ENCODE measurements around the gene ANHX.
"Not testable (repeated sequence)": the region's sequence is repeated elsewhere in the genome, so short reads cannot be mapped to it uniquely, and the experiment has no call there.

The ANHX gene

GRCh38 chr12:133235401-133236112 lies at the start of gene ANHX:
Gene ANHX (minus strand): TSS chr12:133235877. CDS start chr12:133234356, 1,521 bp downstream.
- in situ Hi-C loops (cut with MboI; ENCODE audit: low pct_unique_long_range_greater_than_20kb, low sequenced_read_pairs) = no loop called here
- no peak for DNase-seq

- peak; percentile 18 for DNase-seq
- in situ Hi-C loops (cut with MboI; ENCODE audit: low pct_unique_long_range_greater_than_20kb, low sequenced_read_pairs) = not testable (repeated sequence)
Measured at GRCh38 chr12:133264668-133265067, 29.0 kb upstream of the ANHX start.

- DNase-seq = no peak
- in situ Hi-C loops (cut with MboI; ENCODE audit: low pct_unique_long_range_greater_than_20kb, low sequenced_read_pairs) = no loop called here
Measured at GRCh38 chr12:133264173-133264572, 28.5 kb upstream of the ANHX start.

GRCh38 chr12:133256321-133256720 lies 20.6 kb upstream of the ANHX start:
- no peak for DNase-seq
- in situ Hi-C loops (cut with MboI; ENCODE audit: low pct_unique_long_range_greater_than_20kb, low sequenced_read_pairs) = no loop called here

DNA sequence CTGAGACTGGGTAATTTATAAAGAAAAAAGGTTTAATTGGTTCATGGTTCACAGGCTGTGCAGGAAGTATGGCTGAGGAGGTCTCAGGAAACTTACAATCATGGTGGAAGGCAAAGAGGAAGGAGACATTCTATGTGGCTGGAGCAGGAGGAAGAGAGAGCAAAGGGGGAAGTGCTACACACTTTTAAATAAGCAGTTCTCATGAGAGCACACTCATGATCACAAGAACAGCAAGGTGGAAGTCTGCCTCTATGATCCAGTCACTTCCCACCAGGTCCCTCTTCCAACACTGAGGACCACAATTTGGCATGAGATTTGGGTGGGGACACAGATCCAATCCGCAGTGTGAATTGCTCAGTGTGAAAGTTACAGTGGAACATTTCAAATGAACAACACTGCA lies 20.2 kb upstream of the ANHX start:
- DNase-seq; in situ Hi-C loops (cut with MboI; ENCODE audit: low pct_unique_long_range_greater_than_20kb, low sequenced_read_pairs): not testable (repeated sequence)

DNA sequence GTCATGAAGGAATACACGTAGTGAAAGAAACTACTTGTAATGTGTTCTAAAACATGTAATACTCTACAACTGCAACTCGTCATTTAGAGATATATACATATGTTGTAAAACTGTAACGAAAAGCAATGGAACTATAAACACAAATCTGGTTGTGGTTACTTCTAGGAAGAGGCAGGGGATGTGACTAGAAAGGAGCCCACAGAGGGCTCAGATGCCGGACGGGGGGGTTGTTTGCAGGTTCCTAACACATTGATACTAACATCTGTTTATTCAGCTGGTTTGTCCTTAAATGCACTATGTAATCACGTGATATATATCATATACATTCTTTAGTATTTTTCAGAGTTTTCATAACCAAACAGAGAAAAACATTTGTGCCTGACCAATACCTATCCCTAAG lies 16.1 kb upstream of the ANHX start:
- in situ Hi-C loops (cut with MboI; ENCODE audit: low pct_unique_long_range_greater_than_20kb, low sequenced_read_pairs) = no loop called here
- no peak for DNase-seq

DNA sequence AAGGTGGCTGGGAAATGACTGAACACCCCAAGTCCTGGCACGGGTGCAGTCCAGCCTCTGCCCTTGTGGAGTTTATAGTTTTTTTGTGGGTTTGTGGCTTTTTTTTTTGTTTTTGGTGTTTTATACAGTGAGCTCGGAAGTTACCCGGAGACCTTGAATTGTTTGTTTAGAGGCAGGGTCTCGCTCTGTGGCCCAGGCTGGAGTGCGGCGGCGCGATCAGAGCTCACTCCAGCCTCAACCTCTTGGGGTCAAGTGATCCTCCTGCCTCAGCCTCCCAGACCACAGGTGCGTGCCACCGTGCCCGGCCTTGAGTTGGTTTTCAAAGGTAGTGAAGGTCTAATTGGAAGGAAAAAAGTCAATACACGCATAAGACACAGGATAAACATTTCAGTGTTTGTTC lies 879 bp upstream of the ANHX start:
- no peak for DNase-seq
- in situ Hi-C loops (cut with MboI; ENCODE audit: low pct_unique_long_range_greater_than_20kb, low sequenced_read_pairs) = no loop called here

- in situ Hi-C loops (cut with MboI; ENCODE audit: low pct_unique_long_range_greater_than_20kb, low sequenced_read_pairs) = no loop called here
Measured at GRCh38 chr12:133236144-133236543, 467 bp upstream of the ANHX start.

GRCh38 chr12:133234971-133235370 lies 706 bp downstream of the ANHX start:
- in situ Hi-C loops (cut with MboI; ENCODE audit: low pct_unique_long_range_greater_than_20kb, low sequenced_read_pairs) = no loop called here
- no peak for DNase-seq

More at GRCh38 chr12:133236144-133236543, 467 bp upstream of the ANHX start:
- DNase-seq = no peak

DNA sequence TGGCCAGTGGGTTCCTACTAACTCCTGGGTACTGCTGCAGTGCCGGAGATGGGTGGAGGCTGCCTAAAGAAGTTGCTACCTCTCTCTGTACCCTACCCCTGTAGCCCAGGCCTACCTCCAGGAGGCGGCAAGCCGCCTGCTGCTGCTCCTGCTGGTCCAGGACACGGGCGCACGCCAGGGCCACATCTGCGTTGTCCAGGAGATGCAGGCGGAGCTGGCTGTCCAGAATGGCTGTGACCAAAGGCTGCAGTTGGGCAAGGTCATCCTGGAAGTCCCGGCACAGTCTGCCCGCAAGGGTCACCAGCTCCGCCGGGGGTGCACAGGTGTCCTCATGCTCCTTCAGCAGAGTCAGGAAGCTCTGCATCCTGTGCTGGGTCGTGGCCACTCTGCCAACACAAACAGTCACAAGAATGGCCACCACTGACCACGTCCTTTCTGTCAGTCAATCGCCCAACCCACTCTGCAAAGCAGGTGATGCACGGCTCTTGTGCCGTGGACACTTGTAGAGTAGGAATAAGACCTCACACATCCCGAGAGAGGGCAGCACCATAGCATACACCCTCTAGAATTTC lies 1.6 kb downstream of the ANHX start:
- DNase-seq = no peak
- in situ Hi-C loops (cut with MboI; ENCODE audit: low pct_unique_long_range_greater_than_20kb, low sequenced_read_pairs) = no loop called here

- no peak for DNase-seq
- in situ Hi-C loops (cut with MboI; ENCODE audit: low pct_unique_long_range_greater_than_20kb, low sequenced_read_pairs) = no loop called here
Measured at GRCh38 chr12:133233006-133233405, 2.7 kb downstream of the ANHX start.

DNA sequence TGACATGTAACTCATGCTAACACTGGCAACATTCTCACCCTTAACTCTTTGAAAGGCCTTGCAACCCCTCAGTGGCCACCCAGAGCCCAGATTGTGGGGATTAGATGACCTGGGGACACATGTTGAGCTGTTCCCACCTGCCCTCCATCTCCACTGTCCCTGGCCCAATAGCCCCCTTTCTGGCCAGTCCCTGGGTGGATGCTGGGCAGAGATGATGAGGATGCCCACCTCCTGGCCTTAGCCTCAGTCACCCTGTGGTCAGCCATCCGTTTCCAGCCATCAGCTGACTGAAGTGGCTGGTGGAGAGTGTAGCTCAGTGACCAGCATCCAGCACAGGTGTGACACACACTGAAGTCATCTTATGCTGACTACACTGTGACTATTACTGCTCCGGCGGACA lies 4.7 kb downstream of the ANHX start:
- no peak for DNase-seq
- in situ Hi-C loops (cut with MboI; ENCODE audit: low pct_unique_long_range_greater_than_20kb, low sequenced_read_pairs) = no loop called here

- no peak for DNase-seq
- in situ Hi-C loops (cut with MboI; ENCODE audit: low pct_unique_long_range_greater_than_20kb, low sequenced_read_pairs) = no loop called here
Measured at GRCh38 chr12:133227281-133227852, 8.3 kb downstream of the ANHX start.

DNA sequence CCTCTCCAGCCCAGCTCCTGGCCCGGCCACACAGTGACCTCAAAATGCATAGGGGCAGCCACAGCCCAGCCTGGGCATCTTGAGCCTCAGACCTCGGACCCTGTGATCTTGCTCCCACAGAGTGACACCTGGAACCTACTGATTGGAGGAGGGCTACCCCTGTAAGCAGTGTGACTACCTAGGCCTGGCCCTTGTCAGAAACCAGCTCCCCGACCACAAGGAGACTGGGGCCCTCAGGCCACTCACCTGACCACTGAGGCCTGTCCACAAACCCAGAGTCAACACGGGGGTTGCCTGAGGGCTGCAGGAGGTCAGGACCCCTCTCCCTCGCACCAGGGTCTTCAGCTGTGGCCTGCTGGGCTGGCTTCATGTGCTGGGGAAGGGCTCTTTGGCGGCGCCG lies 9.0 kb downstream of the ANHX start:
- no peak for DNase-seq
- in situ Hi-C loops (cut with MboI; ENCODE audit: low pct_unique_long_range_greater_than_20kb, low sequenced_read_pairs) = no loop called here

- in situ Hi-C loops (cut with MboI; ENCODE audit: low pct_unique_long_range_greater_than_20kb, low sequenced_read_pairs) = no loop called here
Measured at GRCh38 chr12:133225527-133225926, 10.2 kb downstream of the ANHX start.

DNA sequence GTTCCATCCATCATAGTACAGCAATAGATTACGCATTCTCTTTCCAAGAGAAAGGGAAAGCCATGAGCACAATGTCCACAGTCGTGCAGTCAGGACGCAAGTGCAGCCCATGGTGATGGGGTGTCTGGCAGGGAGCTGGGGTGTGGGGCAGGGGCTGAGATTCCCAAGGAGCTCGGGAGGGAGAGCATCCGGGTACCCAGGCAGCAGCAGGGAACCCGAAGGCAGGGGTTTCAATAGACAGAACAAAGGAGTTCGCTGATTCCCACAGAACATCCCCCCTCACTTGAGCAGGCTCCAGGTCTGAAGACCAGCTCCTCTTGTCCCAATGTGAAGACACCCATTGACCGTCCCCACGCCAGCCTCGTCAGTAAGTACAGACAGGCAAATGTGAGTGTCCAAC lies 13.5 kb downstream of the ANHX start:
- DNase-seq = no peak

More at GRCh38 chr12:133225527-133225926, 10.2 kb downstream of the ANHX start:
- DNase-seq = no peak

GRCh38 chr12:133221241-133221640 lies 14.4 kb downstream of the ANHX start:
- in situ Hi-C loops (cut with MboI; ENCODE audit: low pct_unique_long_range_greater_than_20kb, low sequenced_read_pairs) = no loop called here
- no peak for DNase-seq

More for the DNA sequence above, 13.5 kb downstream of the ANHX start:
- in situ Hi-C loops (cut with MboI; ENCODE audit: low pct_unique_long_range_greater_than_20kb, low sequenced_read_pairs) = no loop called here

- in situ Hi-C loops (cut with MboI; ENCODE audit: low pct_unique_long_range_greater_than_20kb, low sequenced_read_pairs) = no loop called here
- no peak for DNase-seq
Measured at GRCh38 chr12:133220521-133220920, 15.2 kb downstream of the ANHX start.

GRCh38 chr12:133217219-133217618 lies 18.5 kb downstream of the ANHX start:
- no peak for DNase-seq
- in situ Hi-C loops (cut with MboI; ENCODE audit: low pct_unique_long_range_greater_than_20kb, low sequenced_read_pairs) = no loop called here

GRCh38 chr12:133215724-133216123 lies 20.0 kb downstream of the ANHX start:
- in situ Hi-C loops (cut with MboI; ENCODE audit: low pct_unique_long_range_greater_than_20kb, low sequenced_read_pairs) = no loop called here
- DNase-seq = no peak

DNA sequence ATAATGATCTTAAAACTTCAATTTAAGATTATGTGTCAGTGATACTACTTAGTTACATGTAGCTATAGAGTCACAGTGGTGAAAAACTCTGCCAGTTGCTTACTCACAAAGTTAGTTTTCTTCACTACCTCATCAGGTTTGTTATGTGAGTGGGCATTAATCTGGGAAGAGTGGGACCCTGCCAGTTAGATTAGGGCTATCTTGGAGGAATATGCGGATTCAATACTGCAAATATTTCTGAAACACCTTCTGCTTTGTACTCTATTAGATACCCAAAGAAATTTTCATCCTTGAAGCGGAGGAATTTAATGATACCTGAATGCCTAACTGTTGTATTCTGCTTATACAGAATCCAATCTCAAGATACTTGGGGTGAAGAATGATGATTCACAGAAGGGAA lies 29.3 kb downstream of the ANHX start:
- no peak for DNase-seq
- in situ Hi-C loops (cut with MboI; ENCODE audit: low pct_unique_long_range_greater_than_20kb, low sequenced_read_pairs) = no loop called here

All from KBM-7 (cell line).